T-helper 1 cell (primary cell): ENCODE measurements around the gene NEURL3.

Experiments
- DNase-seq, 5 donors: peaks; one replicate each; pipeline ENCODE4 v3.0.0-alpha.2; 2012 to 2020

Gene NEURL3

DNA sequence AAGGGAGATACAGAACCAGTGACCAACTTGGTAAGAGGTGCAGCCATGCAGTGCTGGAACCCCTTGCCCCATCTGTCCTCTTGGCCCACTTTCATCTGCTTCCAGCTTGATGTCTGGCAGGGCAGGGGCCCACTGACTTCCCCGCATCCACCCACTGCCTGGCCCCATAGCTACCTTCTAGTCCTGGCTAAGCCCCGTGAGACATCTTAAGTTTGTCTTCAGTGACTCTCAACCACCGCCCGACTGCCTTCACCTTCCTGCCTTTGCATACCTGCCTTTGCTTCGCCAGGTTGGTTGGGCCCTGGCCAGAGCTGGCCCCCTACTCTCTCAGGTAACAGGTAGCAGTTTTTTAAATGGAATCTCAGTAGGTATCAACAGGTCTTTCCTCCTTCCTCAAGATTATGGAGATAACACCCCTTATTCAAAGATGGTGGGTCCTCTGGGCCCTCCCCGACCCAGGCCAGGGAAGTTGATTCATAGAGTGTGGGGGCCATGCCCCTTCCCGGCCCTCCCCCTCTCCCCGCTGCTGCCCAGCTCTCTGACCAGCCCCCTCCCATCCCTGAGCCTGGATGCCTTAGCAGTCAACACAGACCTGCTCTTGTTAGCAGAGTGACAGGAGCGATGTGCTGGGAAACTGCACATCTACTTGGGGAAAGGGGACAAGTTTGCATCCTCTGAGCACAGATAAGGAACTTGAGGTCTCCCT lies 34.2 kb upstream of the NEURL3 start:
- DNase-seq = no peak

DNA sequence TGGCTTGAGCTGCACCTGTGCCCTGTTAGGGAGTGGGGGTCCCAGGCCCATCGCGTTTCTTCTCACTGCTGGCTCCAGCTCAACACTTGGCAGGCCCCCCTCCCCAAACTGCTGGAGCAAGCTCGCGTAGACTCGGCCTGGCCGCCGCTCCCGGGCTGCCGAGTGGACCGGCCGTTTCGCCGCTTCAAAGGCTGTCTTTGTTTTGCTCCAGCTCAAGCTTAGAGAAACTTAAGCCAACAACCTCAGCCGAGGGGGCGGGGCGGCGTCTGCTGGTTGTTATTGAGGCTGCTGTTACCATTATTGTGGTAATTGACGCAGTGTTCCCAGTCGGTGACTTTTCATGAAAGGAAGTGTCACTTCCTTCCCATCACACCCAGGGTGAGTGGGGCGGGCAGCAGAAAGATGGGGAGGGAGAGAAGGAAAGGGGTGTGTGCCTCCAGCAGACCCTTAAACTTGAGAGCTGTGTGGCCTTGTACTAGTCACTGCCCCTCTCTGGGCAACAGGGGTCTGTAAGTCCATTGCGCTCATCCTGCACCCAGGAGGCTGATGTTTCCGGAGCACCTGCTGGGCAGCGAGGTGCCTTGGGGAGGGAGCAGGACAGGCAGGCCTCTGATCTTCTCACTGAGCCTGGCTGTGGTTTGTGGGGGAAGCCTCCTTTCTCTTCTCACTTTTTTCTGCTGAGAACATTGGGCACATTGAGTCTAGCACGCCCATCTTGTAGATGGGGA lies 33.5 kb upstream of the NEURL3 start:
- peak; percentile 72 to 89 (median 87) for DNase-seq

DNA sequence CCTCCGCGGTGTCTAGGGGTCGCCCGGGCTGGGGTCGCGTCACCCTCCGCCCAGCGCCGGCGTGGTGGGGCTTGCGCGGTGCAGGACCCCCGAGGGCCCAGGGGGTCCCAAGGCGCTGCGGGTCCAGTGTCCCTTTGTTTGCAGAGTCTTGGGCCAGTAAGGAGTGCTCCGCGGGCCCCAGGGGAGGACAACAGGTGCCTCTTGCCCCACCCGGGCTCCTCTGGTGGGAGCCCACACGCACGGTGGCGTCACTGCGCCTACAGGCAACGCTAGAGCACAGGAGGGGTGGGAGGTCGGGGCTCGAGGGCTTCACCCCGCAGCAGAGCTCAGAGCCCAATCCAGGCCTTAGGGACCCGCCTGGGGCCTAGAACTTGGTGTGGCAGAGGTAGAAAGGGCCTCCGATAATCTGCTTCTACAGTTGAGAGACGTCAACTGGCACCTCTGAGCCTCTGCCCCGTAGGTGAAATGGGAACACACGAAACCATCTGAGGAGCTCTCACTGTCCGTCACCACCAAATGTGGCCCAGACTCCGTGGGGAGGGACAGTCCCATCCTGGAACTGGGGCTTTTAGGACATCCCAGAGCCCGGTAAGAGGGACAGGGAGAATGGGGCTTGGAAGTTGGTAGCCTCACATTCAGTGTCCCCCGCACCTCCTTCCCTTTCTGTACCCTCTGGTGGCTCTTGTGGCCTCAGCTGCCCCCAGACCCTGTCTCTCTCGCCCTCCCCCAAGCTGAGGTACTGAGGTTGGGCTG lies 32.8 kb upstream of the NEURL3 start:
- DNase-seq = peak; percentile 34 to 62 (median 57)

DNA sequence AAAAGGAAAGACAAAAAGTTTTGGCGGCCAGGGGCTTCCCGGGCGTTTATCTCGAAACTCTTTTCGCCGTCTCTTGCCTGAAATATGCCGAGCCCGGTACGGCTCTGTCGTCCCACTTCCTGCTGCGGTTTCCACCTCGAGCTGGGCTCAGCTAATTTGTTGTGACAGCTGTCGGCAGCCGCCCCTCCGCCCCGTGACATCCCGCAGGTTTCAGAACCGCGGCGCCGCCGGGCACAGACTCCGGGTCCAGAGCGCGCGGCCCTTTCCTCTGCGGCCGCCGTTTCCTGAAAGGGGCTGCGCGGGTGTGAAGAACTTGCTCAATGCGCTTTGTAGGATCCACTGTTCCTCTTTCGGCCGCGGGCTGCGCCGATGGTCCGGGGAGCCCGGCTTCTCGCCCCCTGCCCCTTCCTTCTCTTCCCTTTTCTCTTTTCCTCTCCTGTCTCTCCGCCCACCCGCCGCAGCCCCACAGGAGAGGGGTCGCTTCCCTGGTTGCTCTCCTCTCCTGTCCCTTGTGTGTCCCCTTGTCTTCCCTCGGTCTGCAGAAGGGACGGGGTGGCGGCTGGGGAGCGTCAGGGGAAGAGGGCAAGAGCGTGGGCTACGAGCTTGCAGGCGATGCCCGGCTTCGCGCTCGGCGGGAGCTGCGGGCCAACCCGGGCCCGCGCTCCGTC lies 32.0 kb upstream of the NEURL3 start:
- DNase-seq = peak; percentile 85 to 96 (median 88)

DNA sequence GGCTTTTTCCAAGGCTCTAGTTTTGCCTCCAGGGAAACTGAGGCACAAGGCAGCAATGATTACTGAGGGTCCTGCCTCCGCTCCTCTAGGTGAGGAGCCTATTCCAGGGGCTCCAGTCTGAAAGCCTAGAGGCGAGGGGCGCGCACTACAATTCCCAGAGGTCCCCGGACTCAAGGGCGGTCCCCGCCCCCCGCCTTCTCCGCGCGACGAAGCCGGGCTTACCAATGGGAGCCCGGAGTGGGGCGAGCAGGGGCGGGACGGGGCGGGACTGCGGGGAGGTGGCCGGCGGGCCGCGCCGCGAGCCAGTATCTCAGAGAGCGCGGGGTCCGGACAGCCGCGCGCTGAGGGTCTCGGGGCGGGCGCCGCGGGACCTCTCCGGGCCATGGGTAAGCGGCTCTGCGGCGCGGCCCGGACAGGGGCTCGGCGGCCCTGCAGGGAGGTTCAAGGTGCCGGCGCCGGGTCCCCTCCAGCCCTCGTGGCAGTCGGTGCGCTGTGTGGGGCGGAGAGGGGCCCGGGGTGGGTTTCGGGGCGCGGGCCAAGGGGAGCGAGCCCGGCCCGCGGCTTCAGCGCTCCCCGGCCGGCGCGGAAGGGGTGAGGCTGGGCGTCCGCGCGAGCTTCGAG lies 31.4 kb upstream of the NEURL3 start, which contains the start of gene ARID5A:
Gene ARID5A, plus strand, starts transcription at position 308 of the 621 bp plus-strand sequence. Its CDS starts 75 bp downstream, at position 383.
- peak; percentile 85 to 93 (median 92) for DNase-seq

DNA sequence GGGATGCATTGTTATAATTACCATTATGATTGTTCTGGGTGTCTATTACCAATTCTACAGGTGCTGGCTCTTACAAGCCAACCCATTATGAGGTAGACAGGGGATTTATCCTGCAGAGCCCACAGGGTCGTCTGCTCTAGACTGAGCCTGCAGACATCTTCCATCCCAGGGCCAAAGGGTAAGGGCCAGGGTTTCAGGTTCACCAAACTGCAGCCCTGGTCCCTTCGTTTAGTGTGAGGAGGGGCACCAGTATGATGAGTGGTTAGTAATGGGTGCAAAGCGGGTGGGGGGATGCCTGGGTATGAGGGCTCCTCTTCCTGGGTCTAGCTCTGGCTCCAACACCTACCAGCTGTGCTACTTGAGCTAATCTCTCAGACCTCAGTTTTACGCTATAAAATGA lies 30.2 kb upstream of the NEURL3 start:
- no peak for DNase-seq

DNA sequence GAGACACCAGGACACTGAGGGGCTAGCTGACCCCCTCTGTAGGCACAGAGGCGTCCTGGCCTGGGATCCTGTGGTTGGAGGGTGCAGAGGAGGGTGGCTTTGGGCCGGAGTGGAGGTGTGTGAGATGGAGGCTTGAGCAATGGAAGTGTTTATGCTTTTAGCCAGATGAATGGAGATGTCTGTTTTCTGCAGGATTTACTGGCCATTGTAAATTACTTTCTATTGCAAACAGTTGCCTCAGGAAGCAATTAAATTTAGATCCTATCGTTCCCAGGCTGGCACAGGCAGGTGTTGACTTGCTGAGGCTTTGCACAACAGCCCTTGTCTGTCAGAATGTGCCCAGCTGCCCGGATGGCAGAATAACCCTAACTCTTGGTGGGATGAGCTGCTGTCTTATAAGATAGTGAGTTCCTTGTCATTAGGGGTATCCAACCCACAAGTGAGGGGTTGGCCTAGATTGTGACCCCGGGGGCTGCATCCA lies 29.6 kb upstream of the NEURL3 start:
- no peak for DNase-seq

DNA sequence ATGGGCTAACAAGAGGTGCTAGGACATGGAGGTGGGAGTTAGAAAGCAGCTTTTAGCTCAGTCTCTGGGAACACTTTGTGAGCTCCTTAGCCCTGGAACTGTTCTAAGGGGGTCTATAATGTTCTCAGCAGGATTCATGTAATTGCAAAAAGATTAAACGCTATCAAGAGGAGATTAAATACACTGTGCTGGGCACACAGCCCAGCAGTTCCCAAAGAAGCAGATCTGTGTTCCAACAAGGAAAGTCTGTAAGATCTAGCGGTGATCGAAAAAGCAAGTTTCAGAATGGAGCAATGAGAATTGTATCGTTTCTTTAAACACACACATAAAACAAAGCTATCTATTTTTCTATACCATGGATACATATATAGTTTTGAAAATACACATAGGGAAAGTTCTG lies 29.0 kb upstream of the NEURL3 start:
- no peak for DNase-seq

DNA sequence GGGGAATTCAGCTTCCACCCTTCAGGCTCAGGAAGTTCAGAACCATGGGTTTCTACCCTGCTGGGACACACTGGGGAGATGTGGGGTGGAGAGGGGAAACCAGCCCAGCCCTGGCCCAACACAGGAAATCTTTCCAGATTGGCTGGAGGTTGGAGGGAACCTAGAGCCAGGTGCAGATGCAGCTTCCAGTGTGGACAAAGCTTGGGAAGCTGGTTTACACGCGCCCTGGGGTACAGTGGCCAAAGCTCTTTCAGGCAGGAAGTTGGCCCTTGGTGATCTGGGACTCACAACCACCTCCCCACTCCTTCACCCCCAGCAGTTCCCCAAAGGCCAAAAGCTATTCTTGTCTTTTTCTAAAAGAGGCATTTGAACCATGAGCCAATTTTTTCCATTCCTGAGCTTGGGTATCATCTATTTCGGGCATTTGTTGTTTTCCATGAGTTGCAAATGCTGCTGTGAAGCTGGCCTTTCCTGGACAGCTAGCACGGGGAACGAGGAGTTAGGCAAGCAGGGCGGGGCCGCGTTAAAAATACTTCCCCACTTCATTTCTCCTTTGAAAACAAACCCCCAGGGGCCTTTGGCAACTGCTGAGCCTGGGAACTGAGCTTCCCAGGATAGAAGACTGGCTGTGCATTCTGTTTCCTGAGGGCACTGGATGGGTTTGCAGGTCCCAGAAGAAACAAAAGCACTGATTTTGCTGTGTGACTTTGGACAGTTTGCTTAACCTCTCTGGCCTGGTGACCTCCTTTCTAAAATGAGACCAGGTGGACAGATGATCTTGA lies 28.3 kb upstream of the NEURL3 start:
- DNase-seq = no peak

DNA sequence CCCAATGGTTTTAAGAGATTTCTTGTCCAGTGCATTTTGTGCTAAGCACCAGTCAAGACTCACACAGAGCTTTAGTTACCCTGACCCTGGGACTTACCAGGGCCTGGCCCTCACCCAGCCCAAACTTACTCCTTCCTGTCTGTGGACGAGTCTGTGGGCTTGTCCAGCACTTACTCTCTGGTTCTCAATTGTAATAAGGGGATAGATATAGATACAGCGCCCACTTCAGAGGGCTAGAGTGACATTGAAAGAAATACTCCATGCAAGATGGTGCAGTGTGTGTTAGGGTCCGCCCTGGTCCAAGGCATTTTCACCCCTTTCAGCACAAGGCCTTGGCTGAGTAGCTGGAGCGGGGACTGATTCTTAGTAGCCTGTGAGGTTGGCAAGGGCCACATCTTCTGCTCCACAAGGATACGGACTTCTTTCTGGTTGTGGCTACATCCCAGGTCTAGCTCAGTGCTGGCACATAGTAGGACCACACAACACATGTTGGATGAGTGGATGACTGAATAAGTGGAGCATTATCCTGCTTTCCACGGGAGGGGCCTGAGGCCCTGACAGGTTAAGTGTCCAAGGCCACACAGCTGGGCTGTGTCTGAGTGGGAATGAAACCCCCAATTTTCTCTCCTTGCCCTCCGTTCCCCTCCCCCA lies 27.6 kb upstream of the NEURL3 start:
- no peak for DNase-seq

DNA sequence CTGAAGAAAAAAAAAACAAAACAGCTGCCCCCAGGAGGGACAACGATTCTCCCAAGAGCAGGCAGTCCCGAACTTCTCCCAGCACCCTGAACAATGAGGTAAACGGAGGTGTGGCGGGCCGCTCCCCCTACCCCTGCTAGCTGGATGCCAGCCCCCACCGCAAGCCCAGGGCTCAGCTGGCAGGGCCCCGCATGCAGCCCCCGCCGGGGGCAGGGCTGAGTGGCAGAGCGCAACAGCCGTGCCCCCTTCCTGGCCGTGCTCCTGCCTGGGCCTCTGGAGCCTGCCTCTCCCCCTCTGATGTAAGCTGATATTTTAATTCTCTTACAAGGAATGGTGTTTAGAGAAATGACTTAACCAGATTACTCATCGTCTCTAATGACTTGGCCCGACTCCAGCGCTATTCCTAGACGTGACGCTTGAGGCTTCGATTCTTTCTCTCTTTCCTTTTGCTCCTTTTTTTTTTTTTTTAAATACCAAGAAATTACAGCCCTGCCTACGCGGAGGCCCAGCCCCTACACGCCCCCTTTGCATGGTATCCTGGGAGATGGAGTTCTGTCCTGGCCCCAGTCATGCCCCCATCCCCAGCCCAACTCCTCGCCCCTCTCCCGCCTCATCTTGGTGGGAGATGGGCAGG lies 26.8 kb upstream of the NEURL3 start:
- peak; percentile 68 to 91 (median 85) for DNase-seq

DNA sequence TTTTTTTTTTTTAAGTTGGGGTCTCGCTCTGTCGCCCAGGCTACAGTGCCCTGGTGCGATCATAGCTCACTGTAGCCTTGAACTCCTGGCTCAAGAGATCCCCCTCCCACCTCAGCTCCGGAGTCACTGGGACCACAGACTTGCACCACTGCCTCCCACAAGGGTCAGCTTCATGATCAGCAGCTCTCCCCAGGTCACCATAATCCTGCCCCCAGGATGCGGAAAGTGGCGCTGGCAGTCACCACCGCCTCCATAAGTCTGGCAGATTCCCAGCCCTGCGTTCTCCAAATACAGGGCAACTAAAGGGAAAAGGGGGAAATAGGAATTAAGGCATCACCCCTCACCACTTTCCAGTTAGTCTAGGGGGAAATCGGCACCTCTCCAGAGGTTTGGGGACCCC lies 26.2 kb upstream of the NEURL3 start:
- no peak for DNase-seq

DNA sequence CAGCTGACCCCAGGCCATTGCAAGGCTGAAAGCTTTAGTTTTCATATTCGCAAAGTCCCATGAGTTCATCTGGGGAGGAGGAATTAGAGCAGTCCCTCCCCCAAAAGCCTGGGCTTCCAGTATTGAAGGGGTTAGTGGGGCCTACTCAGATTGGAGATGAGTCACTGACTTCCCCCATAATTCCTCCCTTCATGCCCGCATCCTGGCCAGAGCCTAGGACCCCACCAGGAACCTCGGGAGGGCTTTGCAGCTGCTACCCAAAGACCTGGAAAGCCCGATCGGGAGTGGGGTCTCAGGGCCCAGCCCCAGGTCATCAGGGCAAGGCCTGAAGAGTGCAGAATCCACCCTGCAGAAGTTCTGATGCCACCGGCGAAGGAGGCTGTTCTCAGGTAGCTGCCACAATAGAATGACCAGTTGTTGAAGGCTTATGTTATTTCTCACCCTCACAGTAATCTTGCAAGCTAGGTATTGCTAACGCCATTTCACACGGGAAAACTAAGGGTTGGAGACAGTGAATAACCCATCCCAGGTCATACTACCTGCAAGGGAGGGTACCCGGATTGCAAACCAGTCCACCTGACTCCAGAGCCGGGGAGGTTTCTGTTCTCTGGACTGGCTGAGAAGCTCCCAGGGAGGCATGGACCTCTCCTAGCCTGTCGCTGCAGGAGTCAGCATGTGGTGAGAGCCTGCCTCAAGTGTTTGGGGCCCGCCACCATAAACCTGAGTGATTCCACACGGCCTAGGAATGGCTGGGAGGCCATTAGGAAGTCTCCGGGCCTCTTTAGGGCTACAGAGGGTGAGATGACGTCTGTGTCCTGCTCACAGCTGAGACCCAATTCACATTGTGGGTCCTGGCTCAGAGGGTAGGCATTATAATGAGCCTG lies 25.6 kb upstream of the NEURL3 start:
- no peak for DNase-seq

DNA sequence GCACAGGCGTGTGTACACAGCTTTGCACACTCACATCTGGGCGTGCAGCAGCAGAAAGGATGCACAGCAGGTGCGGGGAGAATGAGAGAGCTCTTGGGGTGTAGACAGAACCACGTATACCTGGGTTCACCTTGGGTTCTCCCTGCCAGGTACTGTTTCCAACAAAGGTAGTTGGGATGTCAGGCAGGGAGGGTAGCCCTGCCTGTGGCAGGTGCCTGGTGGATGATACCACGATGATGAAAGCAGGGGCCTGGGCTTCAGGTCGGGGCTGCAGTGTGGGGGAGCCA lies 24.9 kb upstream of the NEURL3 start:
- DNase-seq = no peak

DNA sequence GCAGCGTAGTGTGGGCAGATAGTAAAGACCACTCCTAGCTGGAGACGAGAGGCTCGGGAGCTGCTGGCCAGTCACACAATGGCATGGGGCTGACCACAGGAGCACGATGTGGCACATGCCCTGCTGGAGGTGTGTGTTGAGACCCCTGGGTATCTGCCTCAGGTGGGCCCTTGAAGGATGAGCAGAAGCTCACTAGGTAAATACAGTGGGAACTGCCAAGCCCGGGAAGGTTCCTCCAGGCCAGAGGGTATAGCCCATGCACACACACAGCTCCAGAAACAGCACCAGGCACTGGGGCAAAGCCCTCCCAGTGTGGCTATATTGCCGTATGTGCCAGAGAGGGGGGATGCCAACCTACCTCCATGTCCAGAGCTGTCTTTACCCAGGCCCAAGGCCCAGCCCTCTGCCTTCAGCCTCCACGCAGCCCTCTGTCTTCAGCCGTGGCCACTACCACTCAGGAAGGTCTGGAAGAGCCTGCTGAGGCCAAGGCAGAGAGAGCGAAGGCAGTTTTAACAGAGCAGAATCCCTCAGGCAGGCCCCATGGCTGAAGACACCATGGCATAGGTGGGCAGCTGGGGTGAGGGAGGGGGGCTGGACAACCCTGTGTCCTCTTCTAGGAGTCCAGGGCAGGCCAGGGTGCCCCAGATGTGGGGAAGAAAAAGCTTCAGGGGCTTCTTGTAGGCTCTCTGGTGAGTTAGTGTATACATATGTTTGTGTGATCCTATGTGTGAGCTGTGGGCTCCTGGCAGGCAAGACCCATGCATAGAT lies 24.4 kb upstream of the NEURL3 start:
- DNase-seq = no peak

DNA sequence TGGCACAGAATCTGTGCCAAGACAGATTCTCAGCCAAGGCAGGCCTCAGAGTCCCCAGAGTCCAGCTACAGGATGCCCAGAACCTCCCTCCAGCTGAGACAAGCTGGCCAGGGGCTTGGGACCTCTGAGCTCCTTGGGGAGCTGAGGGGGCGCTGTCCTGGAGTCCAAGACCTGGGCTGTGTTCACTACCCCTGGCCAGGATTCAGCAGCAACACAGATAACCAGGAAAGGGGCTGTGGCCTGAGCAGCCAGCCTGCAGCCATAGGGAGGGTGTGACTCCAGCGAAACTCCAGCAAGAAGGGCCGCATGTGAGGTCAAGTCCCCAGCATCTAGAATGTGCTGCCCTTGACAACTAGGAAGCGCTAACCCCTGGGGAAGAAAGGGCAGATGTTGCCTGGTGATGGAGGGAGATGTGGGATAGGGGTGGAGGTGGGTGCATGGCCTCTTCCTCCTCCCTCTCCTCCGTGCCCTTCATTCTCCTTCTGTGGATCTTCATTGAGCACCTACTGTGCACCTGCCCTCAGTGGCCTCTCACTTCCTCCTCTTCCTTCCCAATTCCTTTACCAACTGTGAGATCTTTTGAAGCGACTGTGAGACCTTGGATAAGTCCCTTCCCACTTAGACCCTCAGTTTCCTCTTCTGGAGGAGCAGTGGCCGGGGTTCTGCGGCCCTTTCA lies 23.7 kb upstream of the NEURL3 start:
- no peak for DNase-seq

DNA sequence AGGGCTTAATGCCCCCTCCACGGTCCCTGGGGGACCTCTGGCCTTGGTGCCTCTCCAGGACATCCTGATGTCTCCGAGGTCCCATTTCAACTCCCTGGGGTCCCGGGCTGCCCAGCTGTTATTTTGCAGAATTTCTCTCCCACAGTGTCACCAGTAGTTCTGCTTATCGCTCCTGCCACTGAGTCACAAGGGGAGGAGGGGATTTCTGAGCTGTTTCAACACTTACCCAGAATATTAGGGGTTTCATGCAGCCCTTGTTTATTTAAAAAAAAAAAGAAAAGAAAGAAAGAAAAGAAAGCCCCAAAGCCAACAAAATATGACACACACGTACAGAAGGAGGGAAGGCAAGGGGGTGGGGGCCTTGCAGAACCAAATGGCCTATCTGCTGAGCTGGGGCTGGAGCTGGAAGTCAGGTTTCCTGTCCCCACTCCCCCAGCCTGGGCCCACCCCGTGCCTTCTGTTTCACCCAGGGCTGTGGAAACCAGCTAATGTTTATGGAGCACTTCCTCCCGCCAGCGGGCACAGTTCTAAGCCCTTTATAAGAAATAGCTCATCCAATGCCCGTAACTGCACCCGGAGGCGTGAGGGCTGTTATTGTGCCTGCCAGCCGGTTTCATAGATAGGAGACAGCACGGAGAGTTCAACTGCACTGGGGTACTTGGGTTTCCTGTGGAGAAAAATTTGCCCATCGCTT lies 23.0 kb upstream of the NEURL3 start:
- peak in 2 of 5 donors; percentile 24 to 89 for DNase-seq
